Amniotic epithelial cell (primary cell): ENCODE results near the gene PRPF39.
A peak's percentile ranks its signal among the peaks of the same experiment; 100 is the strongest.
"Not testable (repeated sequence)": the region's sequence is repeated elsewhere in the genome, so short reads cannot be mapped to it uniquely, and the experiment has no call there.

Experiments
- DNase-seq: peaks from one replicate; pipeline ENCODE4 v3.0.0-alpha.2; 2010; ENCODE audit warnings: low read depth

PRPF39 gene

GRCh38 chr14:45140661-45141187, 56.8 kb downstream of the PRPF39 start:
- DNase-seq: no peak

- DNase-seq: not testable (repeated sequence)
Measured at GRCh38 chr14:45142083-45142482, 58.2 kb downstream of the PRPF39 start.

GRCh38 chr14:45144658-45145057, 60.7 kb downstream of the PRPF39 start:
- no peak for DNase-seq

GRCh38 chr14:45145214-45145613, 61.3 kb downstream of the PRPF39 start:
- no peak for DNase-seq

GRCh38 chr14:45149602-45150001, 65.7 kb downstream of the PRPF39 start:
- DNase-seq: no peak

GRCh38 chr14:45150386-45150890, 66.5 kb downstream of the PRPF39 start:
- no peak for DNase-seq

- DNase-seq: peak; percentile 45
Measured at GRCh38 chr14:45156067-45156466, 72.2 kb downstream of the PRPF39 start.
